OCI-LY1 (cell line): ENCODE data around the gene KCNB1.

ENCODE experiments used
- H2AFZ ChIP-seq: fragments of 200-600 bp; sonication (generic), shearing (Covaris generic); 2 replicates; pipeline ENCODE4 v1.6.0; 2014; ENCODE audit warnings: antibody characterized with exemption, mild to moderate bottlenecking, low read length
- H3F3A ChIP-seq: fragments of 200-600 bp; sonication (generic), shearing (Covaris generic); 2 replicates; pipeline ENCODE4 v1.6.0; 2014; ENCODE audit warnings: mild to moderate bottlenecking, antibody characterized with exemption, low read length, moderate library complexity; ENCODE audit not compliant: insufficient read depth
- H3K27ac ChIP-seq: fragments of 200-600 bp; sonication (generic); 2 replicates; pipeline ENCODE4 v1.5.1; 2014; ENCODE audit warnings: low read length, mixed run types, mild to moderate bottlenecking, low read depth; ENCODE audit not compliant: poor library complexity, severe bottlenecking
- H3K27me3 ChIP-seq: fragments of 200-600 bp; sonication (generic); 2 replicates; pipeline ENCODE4 v1.6.0; 2014; ENCODE audit warnings: antibody characterized with exemption, mild to moderate bottlenecking, low read length, moderate library complexity; ENCODE audit not compliant: insufficient read depth
- H3K36me3 ChIP-seq: fragments of 200-600 bp; sonication (generic); 2 replicates; pipeline ENCODE4 v1.6.1; 2014; ENCODE audit warnings: mild to moderate bottlenecking, antibody characterized with exemption, low read length, moderate library complexity, mixed read lengths; ENCODE audit not compliant: insufficient read depth
- H3K4me1 ChIP-seq: fragments of 200-600 bp; sonication (generic); 2 replicates; pipeline ENCODE4 v1.5.1; 2014; ENCODE audit warnings: mild to moderate bottlenecking, low read length, moderate library complexity; ENCODE audit not compliant: insufficient read depth, severe bottlenecking
- H3K4me2 ChIP-seq: fragments of 200-600 bp; sonication (generic), shearing (Covaris generic); 2 replicates; pipeline ENCODE4 v1.6.1; 2014; ENCODE audit warnings: low read length
- H3K4me3 ChIP-seq: fragments of 200-600 bp; sonication (generic); 2 replicates; pipeline ENCODE4 v1.5.1; 2014; ENCODE audit warnings: low read length, low read depth, mild to moderate bottlenecking, mixed read lengths; ENCODE audit not compliant: poor library complexity, severe bottlenecking
- H3K79me2 ChIP-seq: fragments of 200-600 bp; shearing (Covaris generic); 2 replicates; pipeline ENCODE4 v1.6.1; 2016; ENCODE audit warnings: mixed run types, low read length, mixed read lengths; ENCODE audit not compliant: insufficient read depth
- H3K9ac ChIP-seq: fragments of 200-600 bp; sonication (generic), shearing (Covaris generic); 2 replicates; pipeline ENCODE4 v1.6.1; 2014; ENCODE audit warnings: mild to moderate bottlenecking, low read length, mixed read lengths
- H3K9me2 ChIP-seq: fragments of 200-600 bp; sonication (generic), shearing (Covaris generic); 2 replicates; pipeline ENCODE4 v1.6.1; 2014; ENCODE audit warnings: low read depth, mild to moderate bottlenecking, low read length, mixed read lengths
- H3K9me3 ChIP-seq: fragments of 200-600 bp; shearing (Covaris generic); 2 replicates; pipeline ENCODE4 v1.6.1; 2014; ENCODE audit warnings: low read length, mixed read lengths
- H4K20me1 ChIP-seq: fragments of 200-600 bp; sonication (generic), shearing (Covaris generic); 2 replicates; pipeline ENCODE4 v1.6.0; 2016; ENCODE audit warnings: mild to moderate bottlenecking, low read length; ENCODE audit not compliant: insufficient read depth
- EZH2 ChIP-seq: fragments of 200-600 bp; sonication (generic), shearing (Covaris generic); IDR thresholded peaks from 2 replicates; pipeline ENCODE4 v1.8.0; 2017; ENCODE audit warnings: borderline replicate concordance, mixed run types, mild to moderate bottlenecking, antibody characterized with exemption, low read length, moderate library complexity, mixed read lengths
- TF ChIP-seq, protein P1 (sequence below): fragments of 200-600 bp; sonication (generic), shearing (Covaris generic); IDR thresholded peaks from 2 replicates; pipeline ENCODE4 v1.5.1; 2017; ENCODE audit warnings: mild to moderate bottlenecking, antibody characterized with exemption, low read length, moderate library complexity, mixed read lengths

KCNB1 gene

DNA sequence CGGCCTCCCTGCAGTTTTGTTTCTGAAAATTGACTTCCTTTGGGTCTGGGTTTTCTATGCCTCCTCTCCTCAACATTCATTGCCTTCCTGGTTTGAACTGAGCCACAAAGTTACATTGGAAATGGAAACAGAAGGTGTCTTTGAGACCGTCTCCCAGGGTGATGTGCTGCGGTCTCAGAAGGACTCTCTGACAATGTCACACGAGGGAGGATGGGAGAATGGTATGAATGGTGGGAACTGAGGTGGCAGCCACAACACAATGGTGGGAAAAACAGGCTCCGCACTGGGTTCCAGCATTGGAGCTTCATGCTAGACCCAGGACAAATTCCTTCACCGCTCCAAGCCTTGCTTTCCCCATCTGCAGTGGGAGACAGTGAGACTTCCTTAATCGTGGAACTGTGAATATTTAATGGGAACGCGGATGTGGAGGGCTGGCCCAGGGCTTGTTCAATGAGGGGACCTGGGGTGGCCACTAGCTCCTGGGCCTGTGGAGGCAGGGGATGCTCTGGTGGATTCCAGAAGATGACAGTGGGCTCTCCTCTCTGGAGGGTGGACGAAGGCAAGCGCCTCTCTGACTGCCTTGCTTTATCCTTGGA is 73.9 kb downstream of the KCNB1 start:
- no peak overlapping the region for H3K27ac ChIP-seq
- H3K27me3 ChIP-seq, result no peaks in the 10 kb centered on the region
- H3K9ac ChIP-seq, result no peak overlapping the region
- H3K9me2 ChIP-seq, result no peaks in the 10 kb centered on the region
- H3F3A ChIP-seq, result no peaks in the 10 kb centered on the region
- H3K4me3 ChIP-seq, result no peak overlapping the region
- H3K4me1 ChIP-seq, result no peaks in the 10 kb centered on the region
- H3K79me2 ChIP-seq, result no peaks in the 10 kb centered on the region
- no peaks in the 10 kb centered on the region for H4K20me1 ChIP-seq
- no peak overlapping the region for H2AFZ ChIP-seq
- no peaks in the 10 kb centered on the region for H3K9me3 ChIP-seq
- H3K4me2 ChIP-seq, result no peak overlapping the region
- TF ChIP-seq, protein P1, sequence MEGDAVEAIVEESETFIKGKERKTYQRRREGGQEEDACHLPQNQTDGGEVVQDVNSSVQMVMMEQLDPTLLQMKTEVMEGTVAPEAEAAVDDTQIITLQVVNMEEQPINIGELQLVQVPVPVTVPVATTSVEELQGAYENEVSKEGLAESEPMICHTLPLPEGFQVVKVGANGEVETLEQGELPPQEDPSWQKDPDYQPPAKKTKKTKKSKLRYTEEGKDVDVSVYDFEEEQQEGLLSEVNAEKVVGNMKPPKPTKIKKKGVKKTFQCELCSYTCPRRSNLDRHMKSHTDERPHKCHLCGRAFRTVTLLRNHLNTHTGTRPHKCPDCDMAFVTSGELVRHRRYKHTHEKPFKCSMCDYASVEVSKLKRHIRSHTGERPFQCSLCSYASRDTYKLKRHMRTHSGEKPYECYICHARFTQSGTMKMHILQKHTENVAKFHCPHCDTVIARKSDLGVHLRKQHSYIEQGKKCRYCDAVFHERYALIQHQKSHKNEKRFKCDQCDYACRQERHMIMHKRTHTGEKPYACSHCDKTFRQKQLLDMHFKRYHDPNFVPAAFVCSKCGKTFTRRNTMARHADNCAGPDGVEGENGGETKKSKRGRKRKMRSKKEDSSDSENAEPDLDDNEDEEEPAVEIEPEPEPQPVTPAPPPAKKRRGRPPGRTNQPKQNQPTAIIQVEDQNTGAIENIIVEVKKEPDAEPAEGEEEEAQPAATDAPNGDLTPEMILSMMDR, result no peak
- TF ChIP-seq EZH2, result no peak
- no peaks in the 10 kb centered on the region for H3K36me3 ChIP-seq

DNA sequence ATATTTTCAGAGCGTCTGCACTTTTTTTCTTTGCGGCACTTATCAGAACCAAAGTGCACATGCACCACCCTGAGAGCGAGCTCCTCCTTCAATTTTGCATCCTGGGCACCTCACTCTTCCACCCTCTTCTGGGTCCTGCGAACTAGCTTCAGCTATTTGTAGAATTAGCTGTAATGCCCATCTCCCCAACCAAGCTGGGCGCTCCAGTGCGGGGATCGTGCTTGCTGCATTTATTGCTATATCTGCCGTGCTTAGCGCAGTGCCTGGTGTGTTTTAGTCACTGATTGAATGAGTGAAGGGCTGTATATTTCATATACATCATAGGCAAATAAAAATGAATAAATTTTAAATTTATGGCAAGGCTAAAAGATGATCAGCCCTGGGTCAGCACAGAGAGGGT is 75.8 kb downstream of the KCNB1 start:
- no peaks in the 10 kb centered on the region for H3K4me1 ChIP-seq
- H3K4me2 ChIP-seq, result no peak overlapping the region
- no peak overlapping the region for H3K4me3 ChIP-seq
- H3K27me3 ChIP-seq, result 0 out of 2 replicates have a peak, but pooled peaks cover 3% of the 10 kb centered on the region
- H3K9ac ChIP-seq, result no peak overlapping the region
- H3K9me3 ChIP-seq, result no peaks in the 10 kb centered on the region
- no peaks in the 10 kb centered on the region for H3K36me3 ChIP-seq
- no peak overlapping the region for H3K27ac ChIP-seq
- no peak for TF ChIP-seq EZH2
- TF ChIP-seq, protein P1, result no peak
- no peaks in the 10 kb centered on the region for H3K79me2 ChIP-seq
- H3F3A ChIP-seq, result no peaks in the 10 kb centered on the region
- no peak overlapping the region for H2AFZ ChIP-seq
- no peaks in the 10 kb centered on the region for H4K20me1 ChIP-seq
- H3K9me2 ChIP-seq, result no peaks in the 10 kb centered on the region

DNA sequence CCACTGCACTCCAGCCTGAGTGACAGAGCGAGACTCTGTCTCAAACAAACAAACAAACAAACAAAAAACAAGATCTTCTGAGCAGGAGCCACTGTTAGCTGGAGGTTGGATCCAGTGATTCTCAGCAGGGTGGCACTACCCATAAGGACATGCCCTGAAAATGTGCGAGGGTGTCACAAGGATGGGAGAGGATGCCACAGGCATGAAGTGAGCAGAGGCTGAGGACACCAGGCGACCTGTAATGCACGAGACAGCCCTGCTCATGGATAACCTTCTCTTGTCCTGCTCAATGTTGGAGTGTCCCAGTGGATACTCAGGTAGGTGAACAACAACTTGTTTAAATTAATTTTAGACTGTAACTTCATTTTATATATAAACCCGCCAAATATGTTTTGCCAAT is 76.8 kb downstream of the KCNB1 start:
- Histone ChIP-seq H3K9me2 (no peaks in the 10 kb centered on the region), H3K27ac (no peak overlapping the region), H3K4me2 (no peak overlapping the region), H3K79me2 (no peaks in the 10 kb centered on the region), H4K20me1 (no peaks in the 10 kb centered on the region), H3K36me3 (no peaks in the 10 kb centered on the region), H3K9me3 (no peaks in the 10 kb centered on the region), H3K4me3 (no peak overlapping the region), H3K27me3 (0 out of 2 replicates have a peak, but pooled peaks cover 3% of the 10 kb centered on the region), H3K4me1 (no peaks in the 10 kb centered on the region), H3F3A (no peaks in the 10 kb centered on the region), H3K9ac (no peak overlapping the region), H2AFZ (no peak overlapping the region)
- TF ChIP-seq, protein P1, result no peak
- TF ChIP-seq EZH2, result no peak
